Muscle of arm (tissue), 12 donors: ENCODE data around the gene ROBO1. TPM values are rescaled to one million over a fixed set of nuclear protein-coding genes. Genes with fewer than 3 reads are reported as not detected.
A peak's percentile ranks its signal among the peaks of the same experiment; 100 is the strongest.
"Not testable (repeated sequence)": the region's sequence is repeated elsewhere in the genome, so short reads cannot be mapped to it uniquely, and the experiment has no call there.

ENCODE experiments used
- DNase-seq: peaks from one replicate; pipeline ENCODE4 v3.0.0-alpha.2; 2013
- polyA plus RNA-seq, 12 donors: library from polyadenylated mRNA; unstranded; fragments of 120-200 nt; gene quantifications; one replicate each; pipeline ENCODE4 v1.2.1, GENCODE V29; 2013; ENCODE audit not compliant: insufficient read length in 12 of 12

The ROBO1 gene
- polyA plus RNA-seq, 12 donors, result 35.6 to 199 (median 50.1) TPM; not detected in 1

- DNase-seq, result no peak
Observed at GRCh38 chr3:78741066-78741645, 1026.6 kb downstream of the ROBO1 start.

- DNase-seq, result no peak
Observed at GRCh38 chr3:78738833-78739232, 1029.0 kb downstream of the ROBO1 start.

GRCh38 chr3:78737988-78738387 is 1029.8 kb downstream of the ROBO1 start:
- no peak for DNase-seq

- DNase-seq, result no peak
Observed at GRCh38 chr3:78736863-78737262, 1030.9 kb downstream of the ROBO1 start.

- DNase-seq, result no peak
Observed at GRCh38 chr3:78734048-78734637, 1033.7 kb downstream of the ROBO1 start.

- no peak for DNase-seq
Observed at GRCh38 chr3:78732893-78733292, 1034.9 kb downstream of the ROBO1 start.

- no peak for DNase-seq
Observed at GRCh38 chr3:78732471-78732870, 1035.3 kb downstream of the ROBO1 start.

GRCh38 chr3:78729946-78730345 is 1037.9 kb downstream of the ROBO1 start:
- no peak for DNase-seq

GRCh38 chr3:78728406-78729145 is 1039.2 kb downstream of the ROBO1 start:
- DNase-seq, result peak; percentile 72

GRCh38 chr3:78726545-78726944 is 1041.3 kb downstream of the ROBO1 start:
- DNase-seq, result no peak

GRCh38 chr3:78725703-78726246 is 1042.0 kb downstream of the ROBO1 start:
- no peak for DNase-seq

- DNase-seq, result no peak
Observed at GRCh38 chr3:78724859-78725258, 1042.9 kb downstream of the ROBO1 start.

- not testable (repeated sequence) for DNase-seq
Observed at GRCh38 chr3:78724364-78724763, 1043.4 kb downstream of the ROBO1 start.

GRCh38 chr3:78721771-78722543 is 1045.8 kb downstream of the ROBO1 start:
- no peak for DNase-seq

GRCh38 chr3:78718707-78719106 is 1049.1 kb downstream of the ROBO1 start:
- no peak for DNase-seq

- DNase-seq, result no peak
Observed at GRCh38 chr3:78717041-78717440, 1050.8 kb downstream of the ROBO1 start.

- DNase-seq, result no peak
Observed at GRCh38 chr3:78712941-78713340, 1054.9 kb downstream of the ROBO1 start.

- no peak for DNase-seq
Observed at GRCh38 chr3:78712270-78712669, 1055.5 kb downstream of the ROBO1 start.

GRCh38 chr3:78708565-78709073 is 1059.2 kb downstream of the ROBO1 start:
- DNase-seq, result no peak

GRCh38 chr3:78707609-78708008 is 1060.2 kb downstream of the ROBO1 start:
- DNase-seq, result no peak

- DNase-seq, result no peak
Observed at GRCh38 chr3:78706906-78707523, 1060.8 kb downstream of the ROBO1 start.
